ENCODE results near the gene TUBA4A.

GRCh38 chr2:219281588-219281987 is 27.9 kb upstream of the TUBA4A start:
- no peak for TF ChIP-seq CTCF (IDR thresholded peaks at IDR 0.05; ENCODE audit: low read depth, low read length)
- no peak for TF ChIP-seq MYC (IDR thresholded peaks at IDR 0.05; ENCODE audit: low read depth, low read length)
- no peak for TF ChIP-seq POLR2A (IDR thresholded peaks at IDR 0.05; ENCODE audit: extremely low read depth, insufficient read length)
- no peak for TF ChIP-seq MAX (IDR thresholded peaks at IDR 0.05; ENCODE audit: low read depth, low read length)

Measured in NB4 (cell line).